IMR-90 (cell line): ENCODE results near the gene MT3. TPM values are rescaled to one million over a fixed set of nuclear protein-coding genes. Genes with fewer than 3 reads are reported as not detected.

Experiments used
- ATAC-seq: fragments of 200-7000 bp; cut with Tn5 transposase; 2 replicates; pipeline ENCODE4 v1.9.1; 2020; ENCODE audit warnings: low read depth, mild to moderate bottlenecking, moderate library complexity
- BruUV-seq: library from RNA; stranded (reverse); fragments of 400-500 nt; replicated peaks from 2 replicates; lab custom pipeline; 2021; lab: Mats Ljungman, UMichigan
- CTCF ChIA-PET: fragments of 300-600 bp; formaldehyde crosslinking; extraction: SDS; loops from one replicate; lab custom pipeline; 2021; ENCODE audit warnings: antibody characterized with exemption; lab: Yijun Ruan, JAX
- POLR2A ChIA-PET: fragments of 300-600 bp; sonication (Branson Sonifier 250); formaldehyde crosslinking; loops from one replicate; lab custom pipeline; 2022; ENCODE audit warnings: antibody characterized with exemption; ENCODE audit not compliant: unreplicated experiment; lab: Charles Lee
- DNase-seq: peaks from one replicate; pipeline ENCODE4 v3.0.0; 2013
- H2AFZ ChIP-seq: replicated peaks from 2 replicates; pipeline ENCODE3; 2013; ENCODE audit warnings: low read length, mild to moderate bottlenecking; ENCODE audit not compliant: poor library complexity
- H2AK5ac ChIP-seq: 2 replicates; pipeline ENCODE4 v1.6.1; 2013; ENCODE audit warnings: low read depth, low read length, inconsistent platforms
- H2AK9ac ChIP-seq: replicated peaks from 2 replicates; pipeline ENCODE3; 2013; ENCODE audit warnings: mild to moderate bottlenecking, low read depth, low read length, moderate library complexity; ENCODE audit not compliant: poor library complexity
- H2BK120ac ChIP-seq: 2 replicates; pipeline ENCODE4 v1.6.1; 2013; ENCODE audit warnings: low read depth, low read length, inconsistent platforms
- H2BK15ac ChIP-seq: 3 replicates; pipeline ENCODE4 v1.6.1; 2013; ENCODE audit warnings: low read depth, low read length, inconsistent platforms
- H2BK20ac ChIP-seq: 2 replicates; pipeline ENCODE4 v1.6.1; 2013; ENCODE audit warnings: low read depth, mild to moderate bottlenecking, inconsistent platforms, low read length, moderate library complexity
- H2BK5ac ChIP-seq: 2 replicates; pipeline ENCODE4 v1.6.1; 2013; ENCODE audit warnings: mild to moderate bottlenecking, low read depth, low read length, inconsistent platforms; ENCODE audit not compliant: poor library complexity, severe bottlenecking
- H3K14ac ChIP-seq: replicated peaks from 2 replicates; pipeline ENCODE4 v1.6.1; 2013; ENCODE audit warnings: low read depth, low read length, inconsistent platforms
- H3K18ac ChIP-seq: 2 replicates; pipeline ENCODE4 v1.6.1; 2013; ENCODE audit warnings: low read depth, low read length, control low read depth
- H3K23ac ChIP-seq: 2 replicates; pipeline ENCODE4 v1.6.1; 2013; ENCODE audit warnings: low read depth, low read length, inconsistent platforms
- H3K27ac ChIP-seq: 2 replicates; pipeline ENCODE4 v1.5.1; 2013; ENCODE audit warnings: mild to moderate bottlenecking, control low read depth, low read length; ENCODE audit not compliant: insufficient read depth
- H3K27me3 ChIP-seq: 2 replicates; pipeline ENCODE4 v1.6.1; 2013; ENCODE audit warnings: low read length; ENCODE audit not compliant: control insufficient read depth, insufficient read depth
- H3K36me3 ChIP-seq: 2 replicates; pipeline ENCODE4 v1.6.1; 2013; ENCODE audit warnings: low read length, mixed read lengths; ENCODE audit not compliant: control insufficient read depth, insufficient read depth
- H3K4ac ChIP-seq: 2 replicates; pipeline ENCODE4 v1.6.1; 2013; ENCODE audit warnings: low read depth, low read length, inconsistent platforms
- H3K4me1 ChIP-seq: 2 replicates; pipeline ENCODE4 v1.6.1; 2013; ENCODE audit warnings: low read length, mixed read lengths; ENCODE audit not compliant: control insufficient read depth, insufficient read depth
- H3K4me2 ChIP-seq: 2 replicates; pipeline ENCODE4 v1.6.1; 2013; ENCODE audit warnings: low read depth, mild to moderate bottlenecking, control low read depth, low read length, moderate library complexity
- H3K4me3 ChIP-seq: 2 replicates; pipeline ENCODE4 v1.5.1; 2013; ENCODE audit warnings: low read depth, mild to moderate bottlenecking, control low read depth, low read length, moderate library complexity; ENCODE audit not compliant: insufficient read depth
- H3K56ac ChIP-seq: 2 replicates; pipeline ENCODE4 v1.6.1; 2013; ENCODE audit warnings: low read length, inconsistent platforms; ENCODE audit not compliant: insufficient read depth; ENCODE audit errors: extremely low read depth
- H3K79me1 ChIP-seq, 2 experiments: 2 replicates each; pipeline ENCODE4 v1.6.1; 2013; ENCODE audit warnings: low read length in 2 of 2, inconsistent platforms in 1 of 2, low read depth in 1 of 2
- H3K9ac ChIP-seq: 2 replicates; pipeline ENCODE4 v1.6.1; 2013; ENCODE audit warnings: low read depth, low read length, control low read depth
- H3K9me1 ChIP-seq: 2 replicates; pipeline ENCODE4 v1.6.1; 2013; ENCODE audit warnings: low read length, inconsistent platforms; ENCODE audit not compliant: insufficient read depth
- H3K9me3 ChIP-seq: 2 replicates; pipeline ENCODE4 v1.6.1; 2013; ENCODE audit warnings: low read length; ENCODE audit not compliant: control insufficient read depth, insufficient read depth
- H4K20me1 ChIP-seq: 2 replicates; pipeline ENCODE4 v1.6.1; 2013; ENCODE audit warnings: low read length, inconsistent platforms; ENCODE audit not compliant: insufficient read depth
- H4K5ac ChIP-seq: 2 replicates; pipeline ENCODE4 v1.6.1; 2013; ENCODE audit warnings: mild to moderate bottlenecking, low read depth, low read length, control low read depth
- H4K8ac ChIP-seq, 2 experiments: 2 replicates each; pipeline ENCODE4 v1.6.1; 2013; ENCODE audit warnings: low read depth in 2 of 2, low read length in 2 of 2, control low read depth in 1 of 2, inconsistent platforms in 1 of 2
- H4K91ac ChIP-seq: 2 replicates; pipeline ENCODE4 v1.6.1; 2013; ENCODE audit warnings: low read depth, low read length, inconsistent platforms; ENCODE audit not compliant: insufficient read depth
- CEBPB ChIP-seq: IDR thresholded peaks from 2 replicates; pipeline ENCODE4 v1.6.1; 2012; ENCODE audit warnings: low read depth, low read length, improper control_type of control experiment
- CHD1 ChIP-seq: IDR thresholded peaks from 2 replicates; pipeline ENCODE4 v1.6.1; 2012; ENCODE audit warnings: low read depth, low read length, improper control_type of control experiment
- CTCF ChIP-seq: conservative IDR thresholded peaks from 2 replicates; pipeline ENCODE4 v1.5.1; 2012; ENCODE audit warnings: mild to moderate bottlenecking, low read depth, low read length, improper control_type of control experiment
- ELK1 ChIP-seq: fragments of 150-350 bp; IDR thresholded peaks from 2 replicates; pipeline ENCODE4 v1.6.1; 2016; ENCODE audit warnings: low read depth, mild to moderate bottlenecking, low read length, moderate library complexity, borderline replicate concordance
- FOS ChIP-seq: fragments of 150-350 bp; IDR thresholded peaks from 2 replicates; pipeline ENCODE4 v1.6.1; 2016; ENCODE audit warnings: low read depth, low read length
- MAZ ChIP-seq: IDR thresholded peaks from 2 replicates; pipeline ENCODE4 v1.6.1; 2012; ENCODE audit warnings: low read depth, mild to moderate bottlenecking, low read length, improper control_type of control experiment, moderate library complexity, borderline replicate concordance
- MXI1 ChIP-seq: IDR thresholded peaks from 2 replicates; pipeline ENCODE4 v1.6.1; 2012; ENCODE audit warnings: low read depth, mild to moderate bottlenecking, low read length, moderate library complexity, borderline replicate concordance
- POLR2A ChIP-seq: IDR thresholded peaks from 2 replicates; pipeline ENCODE4 v1.6.1; 2012; ENCODE audit warnings: mild to moderate bottlenecking, low read depth, low read length
- RAD21 ChIP-seq: IDR thresholded peaks from 2 replicates; pipeline ENCODE4 v1.6.1; 2012; ENCODE audit warnings: low read length, improper control_type of control experiment
- WGBS, 2 experiments: methylation state at CpG; one replicate each; pipeline versions ENCODE4 v1.1.5 to v1.1.7; 2013; ENCODE audit warnings: missing lambda C conversion rate in 2 of 2; ENCODE audit not compliant: insufficient read length in 1 of 2; ENCODE audit errors: extremely low coverage in 2 of 2; 5-methylcytosine and 5-hydroxymethylcytosine counted together
- dilution Hi-C: fragments of 300-500 bp; cut with HindIII; formaldehyde crosslinking; loops from one replicate; pipeline ENCODE4 v1.14.3; 2018; ENCODE audit warnings: low sequenced_read_pairs; ENCODE audit not compliant: unreplicated experiment
- in situ Hi-C: fragments of 300-500 bp; cut with MboI; formaldehyde crosslinking; loops from 3 replicates; pipeline ENCODE4 v1.14.3; 2019; ENCODE audit warnings: low sequenced_read_pairs, inconsistent platforms, mixed read lengths
- intact Hi-C: fragments of 100-400 bp; cut with micrococcal nuclease; formaldehyde crosslinking; loops from 2 replicates; pipeline ENCODE4 v1.10.0; 2022
- polyA plus RNA-seq, 3 experiments: library from polyadenylated mRNA; depleted of rRNA; stranded (reverse); fragments of >200 nt; gene quantifications; 2 replicates each; pipeline ENCODE4 v1.2.3, GENCODE V29; 2012; ENCODE audit warnings: low replicate concordance in 1 of 3
- total RNA-seq: library from RNA; depleted of rRNA; stranded (reverse); fragments of >200 nt; gene quantifications from 2 replicates; pipeline ENCODE4 v1.2.3, GENCODE V29; 2012

Gene MT3
- total and polyA plus RNA-seq, 2 of the 4 experiments (the other 2 are of a cell fraction), result 0.62 TPM; not detected in 1

GRCh38 chr16:56605475-56605874 lies 16.1 kb downstream of the MT3 start:
- H3K4ac ChIP-seq, result peak overlapping the region; percentile 92
- peak overlapping the region; percentile 35 for H2AK9ac ChIP-seq
- peaks cover 0 to 19% of the 10 kb centered on the region in 2 experiments; a peak in 2 of 4 replicates for H3K79me1 ChIP-seq
- ChIA-PET CTCF (interaction anchor here (0.6 to 2.1 kb wide), 3 partner anchors 11 to 96 kb away, joined by 3 to 9 read pairs (median 3); no protein-coding TSS in a partner anchor), POLR2A (no interaction called here)
- H4K20me1 ChIP-seq, result peaks cover 11% of the 10 kb centered on the region
- H3K9me1 ChIP-seq, result peaks cover 12% of the 10 kb centered on the region; the same call in 1 of the 2 replicates
- no peak for TF ChIP-seq RAD21
- TF ChIP-seq MAZ, result no peak
- TF ChIP-seq ELK1, result no peak
- TF ChIP-seq CEBPB, result no peak
- no peak for TF ChIP-seq CHD1
- TF ChIP-seq FOS, result no peak
- no peak for TF ChIP-seq CTCF
- TF ChIP-seq MXI1, result no peak
- TF ChIP-seq POLR2A, result no peak
- H2BK120ac ChIP-seq, result peak overlapping the region; percentile 90
- peak overlapping the region; percentile 96 for H2AK5ac ChIP-seq
- dilution Hi-C loops, result no loop called here
- H2BK15ac ChIP-seq, result peak overlapping the region; percentile 59; the same call in 2 of the 3 replicates
- H3K9ac ChIP-seq, result no peak overlapping the region
- H3K27ac ChIP-seq, result peak overlapping the region; percentile 76
- peak overlapping the region; percentile 88 for H2BK20ac ChIP-seq
- H3K4me1 ChIP-seq, result peaks cover 17% of the 10 kb centered on the region
- H3K27me3 ChIP-seq, result no peaks in the 10 kb centered on the region
- peak overlapping the region; percentile 7 to 96; a peak in 3 of 4 replicates for H4K8ac ChIP-seq
- H3K18ac ChIP-seq, result peak overlapping the region; percentile 54; the same call in 1 of the 2 replicates
- peak overlapping the region; percentile 23 for H4K5ac ChIP-seq
- 0 out of 2 replicates have a peak overlapping the region, but pooled peaks have one; percentile 11 for H3K56ac ChIP-seq
- no peak for ATAC-seq
- BruUV-seq, result no TSS peak
- peak overlapping the region; percentile 49 for H2AFZ ChIP-seq
- H3K9me3 ChIP-seq, result no peaks in the 10 kb centered on the region
- H4K91ac ChIP-seq, result peak overlapping the region; percentile 84
- H3K36me3 ChIP-seq, result no peaks in the 10 kb centered on the region
- intact Hi-C loops, result loop anchor here (5.0 to 10.0 kb wide), 3 partner anchors 77 to 251 kb away; partner anchors contain the start of gene MT1X
- H2BK5ac ChIP-seq, result peak overlapping the region; percentile 95
- H3K4me3 ChIP-seq, result no peak overlapping the region
- DNase-seq, result no peak
- WGBS, 2 experiments, result no CpG with 5 or more reads among the region's 1 CpG
- H3K14ac ChIP-seq, result peak overlapping the region; percentile 78
- in situ Hi-C loops, result no loop called here
- no peak overlapping the region for H3K4me2 ChIP-seq
- H3K23ac ChIP-seq, result peak overlapping the region; percentile 46
